ENCODE measurements around the gene CLCN5. TPM values are rescaled to one million over a fixed set of nuclear protein-coding genes. Genes with fewer than 3 reads are reported as not detected.
"Not testable (repeated sequence)": the region's sequence is repeated elsewhere in the genome, so short reads cannot be mapped to it uniquely, and the experiment has no call there.

Gene CLCN5
- total RNA-seq, 1 donor from 2014 or later = 4.9 TPM

- intact Hi-C loops (cut with DNase I) = no loop called here
- DNase-seq (ENCODE audit: extremely low spot score in 2 of 2) = no peak
- no peak overlapping the region for H3K4me3 ChIP-seq
- TF ChIP-seq POLR2A (IDR thresholded peaks at IDR 0.05) = no peak
- TF ChIP-seq CTCF (IDR thresholded peaks at IDR 0.05) = no peak
- no peak for TF ChIP-seq POLR2AphosphoS5 (IDR thresholded peaks at IDR 0.05; ENCODE audit: insufficient read depth in 1 of 2, low read depth in 1 of 2)
- no peaks in the 10 kb centered on the region for H3K36me3 ChIP-seq
- H3K4me1 ChIP-seq = no peaks in the 10 kb centered on the region
- no peaks in the 10 kb centered on the region for H3K9me3 ChIP-seq
- H3K27ac ChIP-seq = no peak overlapping the region
- no peaks in the 10 kb centered on the region for H3K27me3 ChIP-seq
Observed at GRCh38 chrX:49999087-49999486, 76.7 kb downstream of the CLCN5 start.

- intact Hi-C loops (cut with DNase I) = no loop called here
- Histone ChIP-seq H3K4me3 (no peak overlapping the region), H3K27me3 (no peaks in the 10 kb centered on the region), H3K9me3 (no peaks in the 10 kb centered on the region), H3K4me1 (no peaks in the 10 kb centered on the region), H3K36me3 (no peaks in the 10 kb centered on the region), H3K27ac (no peak overlapping the region)
- TF ChIP-seq POLR2AphosphoS5 (IDR thresholded peaks at IDR 0.05; ENCODE audit: insufficient read depth in 1 of 2, low read depth in 1 of 2) (no peak), CTCF (IDR thresholded peaks at IDR 0.05) (no peak), POLR2A (IDR thresholded peaks at IDR 0.05) (no peak)
- DNase-seq (ENCODE audit: extremely low spot score in 2 of 2) = no peak
Observed at GRCh38 chrX:50000937-50001542, 78.6 kb downstream of the CLCN5 start.

GRCh38 chrX:50002067-50002714 lies 79.8 kb downstream of the CLCN5 start:
- Histone ChIP-seq H3K4me3 (no peak overlapping the region), H3K27me3 (no peaks in the 10 kb centered on the region), H3K4me1 (no peaks in the 10 kb centered on the region), H3K27ac (no peak overlapping the region), H3K36me3 (no peaks in the 10 kb centered on the region), H3K9me3 (no peaks in the 10 kb centered on the region)
- TF ChIP-seq CTCF (IDR thresholded peaks at IDR 0.05) (no peak), POLR2A (IDR thresholded peaks at IDR 0.05) (no peak), POLR2AphosphoS5 (IDR thresholded peaks at IDR 0.05; ENCODE audit: insufficient read depth in 1 of 2, low read depth in 1 of 2) (no peak)
- DNase-seq (ENCODE audit: extremely low spot score in 2 of 2) = no peak
- intact Hi-C loops (cut with DNase I) = no loop called here

GRCh38 chrX:50003467-50003866 lies 81.1 kb downstream of the CLCN5 start:
- Histone ChIP-seq H3K4me3 (no peak overlapping the region), H3K4me1 (no peaks in the 10 kb centered on the region), H3K9me3 (no peaks in the 10 kb centered on the region), H3K27me3 (no peaks in the 10 kb centered on the region), H3K27ac (no peak overlapping the region), H3K36me3 (no peaks in the 10 kb centered on the region)
- intact Hi-C loops (cut with DNase I) = no loop called here
- DNase-seq (ENCODE audit: extremely low spot score in 2 of 2) = no peak
- TF ChIP-seq POLR2A (IDR thresholded peaks at IDR 0.05) = no peak
- no peak for TF ChIP-seq POLR2AphosphoS5 (IDR thresholded peaks at IDR 0.05; ENCODE audit: insufficient read depth in 1 of 2, low read depth in 1 of 2)

- Histone ChIP-seq H3K9me3 (no peaks in the 10 kb centered on the region), H3K27ac (no peak overlapping the region), H3K27me3 (no peaks in the 10 kb centered on the region), H3K36me3 (no peaks in the 10 kb centered on the region), H3K4me1 (no peaks in the 10 kb centered on the region), H3K4me3 (no peak overlapping the region)
- no peak for TF ChIP-seq POLR2AphosphoS5 (IDR thresholded peaks at IDR 0.05; ENCODE audit: insufficient read depth in 1 of 2, low read depth in 1 of 2)
- no peak for TF ChIP-seq POLR2A (IDR thresholded peaks at IDR 0.05)
- TF ChIP-seq CTCF (IDR thresholded peaks at IDR 0.05) = no peak
- DNase-seq (ENCODE audit: extremely low spot score in 2 of 2) = no peak
- intact Hi-C loops (cut with DNase I) = no loop called here
Observed at GRCh38 chrX:50003927-50004326, 81.5 kb downstream of the CLCN5 start.

GRCh38 chrX:50025591-50025990 lies 103.2 kb downstream of the CLCN5 start:
- H3K27me3 ChIP-seq; H3K4me3 ChIP-seq; H3K4me1 ChIP-seq; intact Hi-C loops (cut with DNase I); DNase-seq (ENCODE audit: extremely low spot score in 2 of 2); H3K36me3 ChIP-seq; H3K9me3 ChIP-seq; H3K27ac ChIP-seq: not testable (repeated sequence)
